ENCODE data around the gene OPN1MW.
"Not testable (repeated sequence)": the region's sequence is repeated elsewhere in the genome, so short reads cannot be mapped to it uniquely, and the experiment has no call there.

The OPN1MW gene

DNA sequence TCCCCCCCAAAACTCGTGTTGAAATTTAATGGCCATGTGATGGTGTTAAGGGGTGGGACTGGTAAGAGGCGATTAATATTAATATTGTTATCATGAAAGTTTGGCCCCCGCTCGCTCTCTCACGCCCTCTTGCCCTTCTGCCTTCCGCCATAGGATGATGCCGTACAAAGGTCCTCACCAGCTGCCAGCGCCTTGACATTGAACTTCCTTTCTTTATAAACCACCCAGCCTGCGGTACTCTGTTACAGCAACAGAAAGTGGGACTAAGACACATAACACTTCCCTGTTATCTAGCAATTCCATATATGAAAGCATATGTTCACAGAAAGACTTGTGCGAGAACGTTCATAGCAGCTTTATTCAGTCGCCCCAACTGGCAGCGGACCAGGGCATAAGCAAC is 14.0 kb upstream of the OPN1MW start:
- not testable (repeated sequence) for H3K4me3 Mint-ChIP-seq; H3K27me3 Mint-ChIP-seq (ENCODE audit: low read depth); DNase-seq (ENCODE audit: low spot score); H3K4me1 Mint-ChIP-seq (ENCODE audit: low read depth); H3K27ac Mint-ChIP-seq; H3K9me3 Mint-ChIP-seq; H3K36me3 Mint-ChIP-seq (ENCODE audit: low read depth)

DNA sequence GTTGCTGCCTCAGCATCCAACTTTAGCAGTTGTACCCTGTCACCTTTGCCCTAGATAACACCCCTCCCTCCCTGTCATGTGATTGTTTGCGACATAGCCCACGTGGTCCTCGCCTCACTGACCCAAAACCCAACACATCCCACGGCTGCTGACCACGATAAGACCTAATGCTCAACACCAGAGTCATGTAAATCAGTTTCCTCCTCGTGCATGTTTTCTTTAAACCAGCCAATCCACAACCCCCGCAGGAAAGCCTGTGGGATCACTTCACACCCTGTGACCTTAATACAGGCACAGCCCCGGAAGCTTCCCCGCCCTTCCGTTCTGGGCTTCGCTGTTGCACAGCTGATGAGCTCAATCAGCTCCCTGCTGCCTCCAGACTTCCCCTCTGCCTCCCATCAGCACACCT is 9.9 kb upstream of the OPN1MW start:
- not testable (repeated sequence) for H3K4me3 Mint-ChIP-seq; H3K9me3 Mint-ChIP-seq; H3K4me1 Mint-ChIP-seq (ENCODE audit: low read depth); H3K27ac Mint-ChIP-seq; H3K27me3 Mint-ChIP-seq (ENCODE audit: low read depth); H3K36me3 Mint-ChIP-seq (ENCODE audit: low read depth); DNase-seq (ENCODE audit: low spot score)

DNA sequence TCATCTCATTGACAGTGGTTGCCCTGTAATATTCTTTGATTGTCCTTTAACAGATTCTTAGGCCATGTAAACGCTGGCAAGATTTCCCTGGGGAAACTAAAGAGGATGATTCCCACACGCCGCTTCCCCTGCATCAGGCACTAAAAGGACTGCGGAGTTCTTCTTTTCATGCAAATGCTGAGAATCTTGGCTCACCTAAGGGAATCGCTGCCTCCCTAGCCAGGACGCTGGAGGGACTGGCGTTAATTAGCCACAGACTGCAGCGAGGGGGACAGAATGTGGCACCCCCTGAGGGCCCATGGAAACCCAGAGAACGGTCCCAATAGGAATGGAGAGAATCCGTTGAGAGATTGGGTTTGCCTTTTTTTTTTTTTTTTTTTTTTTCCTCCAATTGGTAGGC is 8.0 kb upstream of the OPN1MW start:
- H3K27ac Mint-ChIP-seq; H3K9me3 Mint-ChIP-seq; H3K27me3 Mint-ChIP-seq (ENCODE audit: low read depth); DNase-seq (ENCODE audit: low spot score); H3K36me3 Mint-ChIP-seq (ENCODE audit: low read depth); H3K4me3 Mint-ChIP-seq; H3K4me1 Mint-ChIP-seq (ENCODE audit: low read depth): not testable (repeated sequence)

DNA sequence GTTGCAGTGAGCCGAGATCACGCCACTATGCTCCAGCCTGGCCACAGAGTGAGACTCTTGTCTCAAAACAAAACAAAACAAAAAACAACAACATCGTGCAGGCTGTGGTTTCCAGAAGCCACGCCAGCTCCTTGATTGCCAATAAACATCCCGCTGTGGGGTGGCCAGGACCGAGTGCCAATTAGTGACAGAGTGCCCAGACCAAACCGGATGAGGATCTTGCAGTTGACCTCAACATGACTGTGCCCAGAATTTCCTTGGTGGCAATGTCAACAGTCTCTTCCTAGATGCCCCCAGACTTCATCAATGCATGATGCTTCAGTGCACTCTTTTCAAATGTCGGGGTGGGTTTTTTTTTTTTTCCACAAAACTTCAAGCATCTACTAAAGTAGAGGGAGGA is 1.4 kb downstream of the OPN1MW start:
- H3K9me3 Mint-ChIP-seq; H3K27ac Mint-ChIP-seq; H3K36me3 Mint-ChIP-seq (ENCODE audit: low read depth); H3K4me1 Mint-ChIP-seq (ENCODE audit: low read depth); H3K27me3 Mint-ChIP-seq (ENCODE audit: low read depth); DNase-seq (ENCODE audit: low spot score); H3K4me3 Mint-ChIP-seq: not testable (repeated sequence)

DNA sequence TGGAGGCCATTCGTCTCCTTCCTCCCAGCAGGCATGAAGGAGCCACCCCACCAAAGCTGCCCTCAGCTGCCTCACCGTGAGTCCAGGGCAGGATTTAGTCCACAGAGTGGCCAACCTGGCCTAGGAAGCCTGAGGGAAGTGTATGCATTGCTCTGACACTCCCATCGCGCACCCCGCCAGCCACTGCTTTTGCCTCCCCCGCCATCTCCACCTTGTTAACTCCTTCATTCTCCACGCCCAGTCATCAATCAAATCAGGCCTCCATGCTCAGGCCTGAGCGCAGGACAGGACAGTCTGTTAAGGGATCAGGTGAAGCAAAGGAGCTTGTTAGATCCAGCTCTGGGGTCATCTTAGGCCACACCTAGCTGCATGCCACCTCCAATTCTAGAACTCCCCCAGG is 10.4 kb downstream of the OPN1MW start:
- H3K27ac Mint-ChIP-seq; H3K4me3 Mint-ChIP-seq; H3K9me3 Mint-ChIP-seq; DNase-seq (ENCODE audit: low spot score); H3K27me3 Mint-ChIP-seq (ENCODE audit: low read depth); H3K4me1 Mint-ChIP-seq (ENCODE audit: low read depth); H3K36me3 Mint-ChIP-seq (ENCODE audit: low read depth): not testable (repeated sequence)

DNA sequence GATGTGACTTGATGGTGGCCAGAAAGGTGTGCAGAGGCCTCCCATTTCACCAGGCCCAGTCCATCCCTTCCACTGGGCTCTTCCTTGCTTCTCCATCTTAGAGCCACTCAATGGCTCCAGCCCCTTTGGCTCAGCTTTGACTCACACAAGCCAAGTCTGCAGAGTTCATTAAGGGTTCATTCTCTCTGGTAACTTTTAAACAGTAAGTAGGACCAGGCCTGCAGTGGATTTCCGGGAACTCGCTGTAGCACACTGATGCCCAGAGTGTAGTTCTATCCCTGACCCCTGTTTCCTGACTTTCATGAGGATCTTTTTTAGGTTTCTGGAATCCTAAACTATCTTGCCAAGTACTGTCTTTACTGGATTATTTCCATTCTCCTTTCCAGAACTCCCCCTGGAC is 11.9 kb downstream of the OPN1MW start:
- not testable (repeated sequence) for H3K27me3 Mint-ChIP-seq (ENCODE audit: low read depth); H3K36me3 Mint-ChIP-seq (ENCODE audit: low read depth); H3K9me3 Mint-ChIP-seq; DNase-seq (ENCODE audit: low spot score); H3K4me3 Mint-ChIP-seq; H3K27ac Mint-ChIP-seq; H3K4me1 Mint-ChIP-seq (ENCODE audit: low read depth)

DNA sequence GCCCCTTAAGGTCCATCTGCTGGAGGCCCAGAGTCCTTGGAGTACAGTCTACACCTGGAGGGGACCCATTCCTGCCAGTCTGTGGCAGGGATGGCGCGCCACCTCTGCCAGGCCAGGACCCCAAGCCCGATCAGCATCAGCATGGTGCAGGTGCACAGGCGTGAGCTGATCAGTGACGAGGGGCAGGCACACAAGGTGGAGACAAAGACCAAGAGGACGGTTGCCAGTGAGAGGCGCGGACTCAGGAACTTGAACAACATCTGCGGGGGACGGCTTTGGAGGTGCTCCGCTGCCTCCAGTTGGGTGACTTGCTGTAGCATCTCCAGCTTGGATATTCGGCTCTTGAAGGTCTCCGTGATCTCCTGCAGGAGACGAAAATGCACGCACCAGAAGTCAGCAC is 14.1 kb downstream of the OPN1MW start:
- H3K4me1 Mint-ChIP-seq (ENCODE audit: low read depth); H3K27me3 Mint-ChIP-seq (ENCODE audit: low read depth); DNase-seq (ENCODE audit: low spot score); H3K27ac Mint-ChIP-seq; H3K4me3 Mint-ChIP-seq; H3K36me3 Mint-ChIP-seq (ENCODE audit: low read depth); H3K9me3 Mint-ChIP-seq: not testable (repeated sequence)

DNA sequence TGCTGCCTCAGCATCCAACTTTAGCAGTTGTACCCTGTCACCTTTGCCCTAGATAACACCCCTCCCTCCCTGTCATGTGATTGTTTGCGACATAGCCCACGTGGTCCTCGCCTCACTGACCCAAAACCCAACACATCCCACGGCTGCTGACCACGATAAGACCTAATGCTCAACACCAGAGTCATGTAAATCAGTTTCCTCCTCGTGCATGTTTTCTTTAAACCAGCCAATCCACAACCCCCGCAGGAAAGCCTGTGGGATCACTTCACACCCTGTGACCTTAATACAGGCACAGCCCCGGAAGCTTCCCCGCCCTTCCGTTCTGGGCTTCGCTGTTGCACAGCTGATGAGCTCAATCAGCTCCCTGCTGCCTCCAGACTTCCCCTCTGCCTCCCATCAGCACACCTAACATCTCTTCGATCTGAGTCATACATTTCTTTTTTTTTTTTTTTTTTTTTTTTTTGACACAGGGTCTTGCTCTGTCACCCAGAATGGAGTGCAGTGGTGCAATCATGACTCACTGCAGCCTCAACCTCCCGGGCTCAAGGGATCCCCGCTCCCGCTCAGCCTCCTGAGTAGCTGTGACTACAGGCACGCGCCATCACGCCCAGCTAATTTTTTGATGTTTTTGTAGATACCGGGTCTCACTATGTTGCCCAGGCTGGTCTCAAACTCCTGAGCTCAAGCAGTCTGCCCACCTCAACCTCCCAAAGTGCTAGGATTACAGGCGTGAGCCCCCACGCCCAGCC is 27.4 kb downstream of the OPN1MW start:
- H3K4me1 Mint-ChIP-seq (ENCODE audit: low read depth); H3K4me3 Mint-ChIP-seq; DNase-seq (ENCODE audit: low spot score); H3K27me3 Mint-ChIP-seq (ENCODE audit: low read depth); H3K36me3 Mint-ChIP-seq (ENCODE audit: low read depth); H3K9me3 Mint-ChIP-seq: not testable (repeated sequence)
- H3K27ac Mint-ChIP-seq, result peak overlapping the region; percentile 67

DNA sequence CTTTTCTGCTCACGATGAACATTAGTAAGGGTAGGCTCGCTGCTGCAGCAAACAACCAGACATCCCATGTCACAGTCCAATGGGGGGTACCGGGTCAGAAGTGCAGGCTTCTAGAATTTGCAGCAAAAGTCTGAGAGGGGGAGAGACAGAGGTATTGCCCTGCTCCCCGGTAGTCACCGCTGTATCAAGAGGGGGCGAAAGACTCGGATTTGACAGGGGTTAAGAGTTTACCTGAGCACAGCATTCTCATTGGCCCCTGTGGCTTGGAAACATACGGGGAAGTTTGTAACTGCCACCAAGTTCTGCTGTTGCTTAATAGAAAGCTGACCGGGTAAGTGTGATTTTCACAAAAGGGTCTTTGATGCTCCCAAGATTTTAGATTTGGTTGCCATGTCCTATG is 28.7 kb downstream of the OPN1MW start:
- H3K27ac Mint-ChIP-seq; H3K9me3 Mint-ChIP-seq; H3K4me1 Mint-ChIP-seq (ENCODE audit: low read depth); DNase-seq (ENCODE audit: low spot score); H3K4me3 Mint-ChIP-seq; H3K36me3 Mint-ChIP-seq (ENCODE audit: low read depth); H3K27me3 Mint-ChIP-seq (ENCODE audit: low read depth): not testable (repeated sequence)

DNA sequence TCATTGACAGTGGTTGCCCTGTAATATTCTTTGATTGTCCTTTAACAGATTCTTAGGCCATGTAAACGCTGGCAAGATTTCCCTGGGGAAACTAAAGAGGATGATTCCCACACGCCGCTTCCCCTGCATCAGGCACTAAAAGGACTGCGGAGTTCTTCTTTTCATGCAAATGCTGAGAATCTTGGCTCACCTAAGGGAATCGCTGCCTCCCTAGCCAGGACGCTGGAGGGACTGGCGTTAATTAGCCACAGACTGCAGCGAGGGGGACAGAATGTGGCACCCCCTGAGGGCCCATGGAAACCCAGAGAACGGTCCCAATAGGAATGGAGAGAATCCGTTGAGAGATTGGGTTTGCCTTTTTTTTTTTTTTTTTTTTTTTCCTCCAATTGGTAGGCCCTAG is 29.1 kb downstream of the OPN1MW start:
- not testable (repeated sequence) for H3K4me3 Mint-ChIP-seq; DNase-seq (ENCODE audit: low spot score); H3K9me3 Mint-ChIP-seq; H3K27ac Mint-ChIP-seq; H3K27me3 Mint-ChIP-seq (ENCODE audit: low read depth); H3K36me3 Mint-ChIP-seq (ENCODE audit: low read depth); H3K4me1 Mint-ChIP-seq (ENCODE audit: low read depth)

DNA sequence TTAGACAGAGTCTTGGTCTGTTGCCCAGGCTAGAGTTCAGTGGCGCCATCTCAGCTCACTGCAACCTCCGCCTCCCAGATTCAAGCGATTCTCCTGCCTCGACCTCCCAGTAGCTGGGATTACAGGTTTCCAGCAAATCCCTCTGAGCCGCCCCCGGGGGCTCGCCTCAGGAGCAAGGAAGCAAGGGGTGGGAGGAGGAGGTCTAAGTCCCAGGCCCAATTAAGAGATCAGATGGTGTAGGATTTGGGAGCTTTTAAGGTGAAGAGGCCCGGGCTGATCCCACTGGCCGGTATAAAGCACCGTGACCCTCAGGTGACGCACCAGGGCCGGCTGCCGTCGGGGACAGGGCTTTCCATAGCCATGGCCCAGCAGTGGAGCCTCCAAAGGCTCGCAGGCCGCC is 37.1 kb downstream of the OPN1MW start, which contains the start of gene OPN1MW2:
TSS of gene OPN1MW2 (plus strand) at position 301 of the 400 bp plus-strand sequence. CDS start at position 361, 60 bp downstream.
- not testable (repeated sequence) for H3K27me3 Mint-ChIP-seq (ENCODE audit: low read depth); DNase-seq (ENCODE audit: low spot score); H3K9me3 Mint-ChIP-seq; H3K36me3 Mint-ChIP-seq (ENCODE audit: low read depth); H3K4me3 Mint-ChIP-seq; H3K27ac Mint-ChIP-seq; H3K4me1 Mint-ChIP-seq (ENCODE audit: low read depth)

DNA sequence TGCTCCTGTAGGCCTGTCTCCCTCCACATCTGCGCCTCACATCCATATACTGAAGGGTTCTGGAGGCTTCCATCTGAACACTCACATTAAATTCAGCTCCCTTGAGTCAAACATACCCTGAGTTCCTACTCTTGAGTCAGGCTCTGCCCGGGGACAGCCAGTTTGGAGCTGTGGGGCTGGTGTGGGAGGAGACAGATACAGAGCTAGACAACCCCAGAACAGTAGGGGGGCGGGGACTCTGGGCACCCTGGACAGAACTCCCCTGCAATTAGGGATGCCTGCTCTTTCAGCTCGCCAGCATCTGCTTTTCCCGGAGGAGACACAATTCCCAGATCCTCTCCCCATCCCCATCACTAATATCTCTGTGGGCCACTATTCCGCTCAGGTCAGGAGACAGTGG is 42.9 kb downstream of the OPN1MW start:
- not testable (repeated sequence) for H3K4me3 Mint-ChIP-seq; H3K4me1 Mint-ChIP-seq (ENCODE audit: low read depth); H3K27me3 Mint-ChIP-seq (ENCODE audit: low read depth); H3K27ac Mint-ChIP-seq; H3K36me3 Mint-ChIP-seq (ENCODE audit: low read depth); H3K9me3 Mint-ChIP-seq; DNase-seq (ENCODE audit: low spot score)

DNA sequence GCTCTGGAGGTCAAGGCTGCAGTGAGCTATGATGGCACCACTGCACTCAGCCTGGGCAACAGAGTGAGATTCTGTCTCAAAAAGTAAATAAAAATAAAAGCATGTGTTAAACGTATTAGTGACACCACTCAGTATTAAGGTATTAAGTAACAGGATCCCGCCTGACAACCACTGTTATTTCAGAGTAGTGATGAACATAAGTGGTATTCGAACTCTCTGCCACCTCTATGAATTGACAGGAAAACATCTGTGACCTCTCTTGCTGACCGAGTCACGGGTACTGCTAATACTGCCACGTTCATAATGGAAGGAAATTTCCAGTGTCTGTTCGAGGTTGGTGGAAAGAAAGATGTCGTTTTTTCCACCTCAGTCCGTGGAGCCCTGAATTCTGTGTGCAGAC is 44.3 kb downstream of the OPN1MW start:
- H3K4me3 Mint-ChIP-seq; H3K9me3 Mint-ChIP-seq; H3K27ac Mint-ChIP-seq; H3K36me3 Mint-ChIP-seq (ENCODE audit: low read depth); H3K4me1 Mint-ChIP-seq (ENCODE audit: low read depth); H3K27me3 Mint-ChIP-seq (ENCODE audit: low read depth); DNase-seq (ENCODE audit: low spot score): not testable (repeated sequence)

DNA sequence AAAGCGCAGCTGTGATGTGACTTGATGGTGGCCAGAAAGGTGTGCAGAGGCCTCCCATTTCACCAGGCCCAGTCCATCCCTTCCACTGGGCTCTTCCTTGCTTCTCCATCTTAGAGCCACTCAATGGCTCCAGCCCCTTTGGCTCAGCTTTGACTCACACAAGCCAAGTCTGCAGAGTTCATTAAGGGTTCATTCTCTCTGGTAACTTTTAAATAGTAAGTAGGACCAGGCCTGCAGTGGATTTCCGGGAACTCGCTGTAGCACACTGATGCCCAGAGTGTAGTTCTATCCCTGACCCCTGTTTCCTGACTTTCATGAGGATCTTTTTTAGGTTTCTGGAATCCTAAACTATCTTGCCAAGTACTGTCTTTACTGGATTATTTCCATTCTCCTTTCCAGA is 49.0 kb downstream of the OPN1MW start:
- not testable (repeated sequence) for H3K4me3 Mint-ChIP-seq; H3K27ac Mint-ChIP-seq; H3K36me3 Mint-ChIP-seq (ENCODE audit: low read depth); H3K27me3 Mint-ChIP-seq (ENCODE audit: low read depth); H3K9me3 Mint-ChIP-seq; H3K4me1 Mint-ChIP-seq (ENCODE audit: low read depth); DNase-seq (ENCODE audit: low spot score)

DNA sequence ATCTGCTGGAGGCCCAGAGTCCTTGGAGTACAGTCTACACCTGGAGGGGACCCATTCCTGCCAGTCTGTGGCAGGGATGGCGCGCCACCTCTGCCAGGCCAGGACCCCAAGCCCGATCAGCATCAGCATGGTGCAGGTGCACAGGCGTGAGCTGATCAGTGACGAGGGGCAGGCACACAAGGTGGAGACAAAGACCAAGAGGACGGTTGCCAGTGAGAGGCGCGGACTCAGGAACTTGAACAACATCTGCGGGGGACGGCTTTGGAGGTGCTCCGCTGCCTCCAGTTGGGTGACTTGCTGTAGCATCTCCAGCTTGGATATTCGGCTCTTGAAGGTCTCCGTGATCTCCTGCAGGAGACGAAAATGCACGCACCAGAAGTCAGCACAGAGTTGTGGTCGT is 51.2 kb downstream of the OPN1MW start:
- not testable (repeated sequence) for DNase-seq (ENCODE audit: low spot score); H3K4me3 Mint-ChIP-seq; H3K36me3 Mint-ChIP-seq (ENCODE audit: low read depth); H3K27me3 Mint-ChIP-seq (ENCODE audit: low read depth); H3K9me3 Mint-ChIP-seq; H3K4me1 Mint-ChIP-seq (ENCODE audit: low read depth); H3K27ac Mint-ChIP-seq

Data from T-helper 2 cell treated with Interferon-gamma antibody and Interleukin-4, amounts not matched to agents 5 μg/mL and 100 μg/mL, for 36 hours (primary cell).